ENCODE measurements around the gene KRT17.
"Not testable (repeated sequence)": the region's sequence is repeated elsewhere in the genome, so short reads cannot be mapped to it uniquely, and the experiment has no call there.

Gene KRT17

GRCh38 chr17:41633556-41634199, 9.3 kb upstream of the KRT17 start:
- DNase-seq = no peak

- DNase-seq = no peak
These were observed 8.2 kb upstream of the KRT17 start for GRCh38 chr17:41632482-41633105.

DNA sequence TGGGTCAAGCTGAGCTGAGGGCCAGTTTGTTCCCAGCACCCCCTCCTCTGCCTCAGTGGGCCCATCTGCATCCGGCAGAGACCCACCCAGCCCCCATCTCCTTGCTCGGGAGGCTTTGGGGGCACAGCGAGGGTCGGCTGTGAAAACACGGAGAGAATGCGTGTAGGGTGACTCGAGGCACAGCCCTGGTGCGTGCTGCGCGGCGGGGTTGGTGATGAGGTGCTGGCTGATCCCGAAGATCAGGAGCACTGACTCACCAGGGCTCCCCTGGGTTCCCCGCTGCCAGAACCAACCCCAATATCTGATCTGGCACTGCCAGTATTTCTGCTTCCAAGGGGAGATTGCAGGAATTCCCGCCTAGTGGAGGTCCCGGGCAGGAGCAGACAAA, 7.5 kb upstream of the KRT17 start:
- no peak for DNase-seq

GRCh38 chr17:41631025-41631897, 6.9 kb upstream of the KRT17 start:
- DNase-seq = no peak

- no peak for DNase-seq
These were observed 5.7 kb upstream of the KRT17 start for GRCh38 chr17:41629826-41630670.

GRCh38 chr17:41629316-41629715, 4.9 kb upstream of the KRT17 start:
- no peak for DNase-seq

DNA sequence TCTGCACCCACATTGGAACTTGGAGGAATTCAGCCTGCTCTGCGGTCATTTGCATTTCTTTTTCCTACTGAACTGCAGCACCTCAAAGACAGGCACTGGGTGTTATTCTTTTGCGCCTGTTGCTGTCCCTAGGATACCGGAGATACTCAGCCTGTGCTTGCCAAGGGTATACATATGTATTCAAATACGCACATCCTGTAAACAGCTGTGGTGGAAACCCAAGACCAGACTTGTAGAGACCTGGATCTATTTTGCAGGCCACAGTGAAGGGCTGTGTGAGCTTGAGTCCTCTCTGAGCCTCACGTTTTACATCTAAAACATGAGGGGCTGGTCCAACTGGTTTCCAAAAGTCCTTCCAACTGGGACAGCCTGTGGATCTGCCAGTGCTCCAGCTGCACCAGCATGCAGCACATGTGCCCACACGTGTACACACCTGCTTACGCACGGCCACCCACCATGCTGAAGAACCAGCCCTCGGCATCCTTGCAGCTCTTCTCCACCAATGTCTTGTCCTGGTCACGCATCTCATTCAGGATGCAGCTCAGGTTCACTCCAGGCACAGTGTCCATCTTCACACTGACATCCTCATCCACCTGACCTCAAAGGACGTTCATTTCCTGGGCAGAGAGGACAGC, 4.4 kb upstream of the KRT17 start:
- not testable (repeated sequence) for DNase-seq

- not testable (repeated sequence) for DNase-seq
These were observed 3.6 kb upstream of the KRT17 start for GRCh38 chr17:41628073-41628370.

GRCh38 chr17:41627316-41628072, 3.1 kb upstream of the KRT17 start:
- no peak for DNase-seq

GRCh38 chr17:41626914-41627295, 2.5 kb upstream of the KRT17 start:
- not testable (repeated sequence) for DNase-seq

DNA sequence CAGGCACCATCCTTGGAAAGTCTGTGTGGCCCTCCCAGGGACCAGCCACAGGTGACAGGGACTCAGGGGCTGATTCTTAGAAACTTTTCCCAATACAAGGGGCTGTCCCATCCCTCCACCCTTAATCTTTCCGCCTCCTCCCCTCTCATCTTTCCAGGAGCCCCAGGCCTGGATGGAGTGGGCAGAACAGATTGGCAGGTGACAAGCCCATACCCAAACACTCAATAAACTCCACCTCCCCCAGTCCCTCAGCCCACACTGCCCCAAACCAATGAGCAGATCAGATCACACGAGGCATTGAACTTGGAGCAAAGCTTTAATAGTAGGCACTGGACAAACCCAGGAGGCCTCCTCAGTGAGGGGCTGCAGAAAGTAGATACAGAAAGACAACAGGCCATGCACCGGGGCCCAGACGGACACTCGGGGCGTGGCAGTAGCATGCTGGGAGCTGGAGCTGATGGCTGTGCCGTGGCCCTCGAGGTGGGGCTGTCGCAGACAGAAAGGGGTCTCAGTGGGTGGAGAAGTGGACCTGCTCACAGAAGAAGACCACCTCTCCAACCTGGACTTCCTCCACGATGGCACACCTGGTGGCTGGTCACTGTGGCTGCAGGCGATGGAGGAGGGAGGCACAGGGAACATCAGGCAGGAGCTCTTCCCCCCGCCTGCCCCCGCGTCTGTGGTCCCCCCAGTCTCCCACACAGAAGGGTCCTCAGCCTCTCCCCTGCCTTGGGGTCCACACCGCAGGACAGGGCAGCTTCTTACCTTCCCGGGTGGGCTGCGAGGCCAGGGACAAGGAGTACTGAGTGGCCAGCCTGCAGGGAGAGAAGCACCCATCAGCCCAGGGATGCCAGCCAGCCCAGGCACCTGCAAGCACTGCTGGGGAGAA, 1.9 kb upstream of the KRT17 start:
- DNase-seq = not testable (repeated sequence)

DNA sequence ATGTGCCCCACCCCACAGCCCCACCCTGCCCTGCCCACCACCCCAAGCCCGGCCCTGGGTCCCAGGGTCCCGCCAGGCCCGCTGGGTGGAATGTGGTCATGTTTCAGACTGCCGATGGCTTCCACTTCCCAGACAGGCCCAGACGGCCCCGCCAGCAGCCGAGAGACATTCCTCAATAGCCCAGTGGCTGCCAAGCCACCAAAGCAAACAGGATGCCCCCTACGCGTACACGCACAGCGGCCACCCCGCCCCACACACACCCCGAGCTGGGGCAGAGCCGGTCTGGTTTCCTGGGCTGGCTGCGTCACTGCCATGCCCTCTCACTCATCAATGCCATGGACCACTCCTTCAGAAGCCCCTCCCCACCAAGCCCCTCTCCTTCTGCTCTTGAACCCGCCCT, 1.2 kb upstream of the KRT17 start:
- DNase-seq = no peak

- DNase-seq = not testable (repeated sequence)
These were observed 1.1 kb downstream of the KRT17 start for GRCh38 chr17:41623184-41623861.

- not testable (repeated sequence) for DNase-seq
These were observed 1.8 kb downstream of the KRT17 start for GRCh38 chr17:41622340-41623183.

GRCh38 chr17:41621916-41622315, 2.5 kb downstream of the KRT17 start:
- DNase-seq = no peak

DNA sequence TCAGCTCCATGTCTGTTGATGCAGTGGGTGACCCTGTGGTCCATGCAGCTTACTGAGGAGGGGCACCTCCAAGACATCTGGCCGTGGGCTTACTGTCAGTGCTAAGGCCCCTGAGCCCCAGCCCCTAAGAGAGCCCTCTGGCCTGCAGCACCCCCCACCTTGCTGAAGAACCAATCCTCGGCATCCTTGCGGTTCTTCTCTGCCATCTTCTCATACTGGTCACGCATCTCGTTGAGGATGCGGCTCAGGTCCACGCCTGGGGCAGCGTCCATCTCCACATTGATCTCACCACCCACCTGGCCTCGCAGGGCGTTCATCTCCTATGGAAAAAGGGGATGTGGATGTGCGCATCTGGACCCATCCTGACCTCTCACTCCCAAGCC, 2.9 kb downstream of the KRT17 start:
- not testable (repeated sequence) for DNase-seq

- DNase-seq = no peak
These were observed 3.6 kb downstream of the KRT17 start for GRCh38 chr17:41620583-41621434.

GRCh38 chr17:41619927-41620582, 4.3 kb downstream of the KRT17 start:
- not testable (repeated sequence) for DNase-seq
